Measurements from ENCODE around the gene IL20RB.

Gene IL20RB

DNA sequence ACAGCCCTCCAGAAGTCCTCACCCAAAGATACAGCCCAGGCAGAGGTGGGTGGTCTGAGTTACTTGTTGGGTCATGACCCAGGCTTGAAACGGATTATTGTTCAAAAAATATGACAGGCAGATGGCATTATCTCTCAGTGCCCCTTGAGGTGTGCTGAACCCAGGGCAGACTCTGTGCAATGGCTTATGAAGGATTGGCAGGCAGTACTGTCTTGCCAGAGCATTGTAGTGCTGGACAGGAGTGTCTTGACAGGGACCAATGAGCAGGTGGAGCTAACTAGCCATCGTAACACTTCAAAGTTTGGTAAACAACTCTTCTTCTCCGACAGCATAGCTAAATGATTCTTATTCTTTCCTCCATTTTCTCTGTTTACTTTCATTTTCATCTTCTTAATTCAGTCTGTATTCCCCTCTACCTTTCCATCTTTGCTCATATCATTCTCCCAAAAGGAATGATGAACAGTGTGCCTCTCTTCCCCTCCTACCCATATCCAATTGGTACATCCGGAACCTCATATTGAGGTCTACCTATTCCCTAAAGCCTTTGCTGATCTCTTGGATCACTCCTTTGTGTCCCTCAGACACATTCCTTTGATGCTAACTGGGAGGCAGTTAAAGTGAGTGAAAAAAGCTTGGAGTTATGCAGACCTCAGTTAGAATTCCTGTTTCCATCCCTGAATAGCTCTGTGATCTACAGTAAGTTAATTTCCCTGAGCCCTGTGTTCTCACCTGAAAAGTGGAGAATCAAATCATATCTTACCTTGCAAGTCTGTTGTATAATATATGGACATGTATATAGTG is 2.6 kb upstream of the IL20RB start:
- Histone ChIP-seq H3K27me3 (ENCODE audit: insufficient read depth, low read depth, severe bottlenecking) (no peaks in the 10 kb centered on the region), H3K36me3 (no peaks in the 10 kb centered on the region), H3K4me3 (ENCODE audit: low read depth, low read length) (no peak overlapping the region), H3K27ac (no peak overlapping the region), H3K9me3 (ENCODE audit: severe bottlenecking) (no peaks in the 10 kb centered on the region)
- no peak for DNase-seq
- TF ChIP-seq, protein P1, sequence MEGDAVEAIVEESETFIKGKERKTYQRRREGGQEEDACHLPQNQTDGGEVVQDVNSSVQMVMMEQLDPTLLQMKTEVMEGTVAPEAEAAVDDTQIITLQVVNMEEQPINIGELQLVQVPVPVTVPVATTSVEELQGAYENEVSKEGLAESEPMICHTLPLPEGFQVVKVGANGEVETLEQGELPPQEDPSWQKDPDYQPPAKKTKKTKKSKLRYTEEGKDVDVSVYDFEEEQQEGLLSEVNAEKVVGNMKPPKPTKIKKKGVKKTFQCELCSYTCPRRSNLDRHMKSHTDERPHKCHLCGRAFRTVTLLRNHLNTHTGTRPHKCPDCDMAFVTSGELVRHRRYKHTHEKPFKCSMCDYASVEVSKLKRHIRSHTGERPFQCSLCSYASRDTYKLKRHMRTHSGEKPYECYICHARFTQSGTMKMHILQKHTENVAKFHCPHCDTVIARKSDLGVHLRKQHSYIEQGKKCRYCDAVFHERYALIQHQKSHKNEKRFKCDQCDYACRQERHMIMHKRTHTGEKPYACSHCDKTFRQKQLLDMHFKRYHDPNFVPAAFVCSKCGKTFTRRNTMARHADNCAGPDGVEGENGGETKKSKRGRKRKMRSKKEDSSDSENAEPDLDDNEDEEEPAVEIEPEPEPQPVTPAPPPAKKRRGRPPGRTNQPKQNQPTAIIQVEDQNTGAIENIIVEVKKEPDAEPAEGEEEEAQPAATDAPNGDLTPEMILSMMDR (IDR thresholded peaks at IDR 0.05; ENCODE audit: low read depth, low read length): no peak

DNA sequence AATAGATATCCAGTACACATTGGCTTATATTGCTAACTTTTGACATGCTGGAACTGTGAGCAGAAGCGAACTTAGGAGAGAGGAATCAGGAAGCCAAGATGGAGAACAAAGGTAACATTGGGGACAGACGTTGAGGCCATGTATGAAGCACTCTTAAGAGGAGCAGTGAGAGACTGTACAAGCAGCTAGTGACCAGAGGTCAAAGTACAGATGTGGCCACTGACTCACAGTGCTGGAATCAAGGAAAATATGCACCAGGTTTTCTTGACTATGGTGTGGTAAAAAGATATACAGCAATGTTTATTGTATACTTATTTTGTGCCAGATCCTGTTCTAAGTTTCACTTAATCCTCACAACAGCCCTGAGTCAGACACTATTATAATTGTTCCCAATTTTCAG is 2.0 kb upstream of the IL20RB start:
- no peak overlapping the region for H3K4me3 ChIP-seq (ENCODE audit: low read depth, low read length)

DNA sequence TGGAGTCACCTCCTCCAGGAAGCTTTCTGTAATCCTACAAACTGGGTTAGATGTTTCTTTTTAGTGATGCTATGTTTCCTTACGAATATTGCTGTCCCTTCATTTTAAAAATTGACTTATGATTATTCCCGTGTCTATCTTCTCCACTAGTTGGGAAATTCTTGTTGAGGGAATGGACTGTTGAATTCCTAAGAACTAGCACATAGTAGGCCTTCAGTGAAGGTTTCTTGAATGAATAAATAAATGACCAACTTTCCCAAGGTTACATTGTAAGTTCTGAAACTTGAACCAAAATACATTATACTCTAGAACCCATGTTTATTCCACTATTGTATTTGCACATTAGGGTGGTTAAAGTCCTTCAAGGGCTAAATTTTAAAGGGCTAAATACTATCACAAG is 812 bp upstream of the IL20RB start:
- no peak for DNase-seq
- H3K36me3 ChIP-seq: no peaks in the 10 kb centered on the region
- no peaks in the 10 kb centered on the region for H3K9me3 ChIP-seq (ENCODE audit: severe bottlenecking)
- H3K27ac ChIP-seq: no peak overlapping the region
- no peaks in the 10 kb centered on the region for H3K27me3 ChIP-seq (ENCODE audit: insufficient read depth, low read depth, severe bottlenecking)
- TF ChIP-seq, protein P1 (IDR thresholded peaks at IDR 0.05; ENCODE audit: low read depth, low read length): no peak
- H3K4me3 ChIP-seq (ENCODE audit: low read depth, low read length): no peak overlapping the region

More for the DNA sequence above, 2.0 kb upstream of the IL20RB start:
- Histone ChIP-seq H3K27ac (no peak overlapping the region), H3K9me3 (ENCODE audit: severe bottlenecking) (no peaks in the 10 kb centered on the region), H3K27me3 (ENCODE audit: insufficient read depth, low read depth, severe bottlenecking) (no peaks in the 10 kb centered on the region), H3K36me3 (no peaks in the 10 kb centered on the region)
- DNase-seq: no peak
- TF ChIP-seq, protein P1 (IDR thresholded peaks at IDR 0.05; ENCODE audit: low read depth, low read length): no peak

DNA sequence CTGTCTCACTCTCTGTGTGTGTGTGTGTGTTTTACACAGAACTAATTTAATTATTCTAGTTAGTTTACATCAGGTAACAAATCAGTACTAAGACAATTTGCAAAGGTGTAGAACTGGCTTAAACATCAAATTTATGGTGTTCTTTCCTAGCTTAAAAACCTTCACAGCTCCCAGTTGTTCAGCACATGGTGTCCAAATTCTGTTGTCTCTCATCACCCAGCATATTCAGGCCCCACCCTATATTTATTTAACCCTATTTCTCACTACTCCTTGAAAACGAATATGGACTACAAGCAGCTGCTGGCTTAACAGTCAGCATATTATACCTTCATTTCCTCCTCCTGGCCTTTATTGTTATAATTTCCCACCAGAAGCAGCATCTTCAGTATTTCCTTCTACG is 1.2 kb downstream of the IL20RB start:
- Histone ChIP-seq H3K4me3 (ENCODE audit: low read depth, low read length) (no peak overlapping the region), H3K9me3 (ENCODE audit: severe bottlenecking) (no peaks in the 10 kb centered on the region), H3K27ac (no peak overlapping the region), H3K36me3 (no peaks in the 10 kb centered on the region), H3K27me3 (ENCODE audit: insufficient read depth, low read depth, severe bottlenecking) (no peaks in the 10 kb centered on the region)
- TF ChIP-seq, protein P1 (IDR thresholded peaks at IDR 0.05; ENCODE audit: low read depth, low read length): no peak
- no peak for DNase-seq

DNA sequence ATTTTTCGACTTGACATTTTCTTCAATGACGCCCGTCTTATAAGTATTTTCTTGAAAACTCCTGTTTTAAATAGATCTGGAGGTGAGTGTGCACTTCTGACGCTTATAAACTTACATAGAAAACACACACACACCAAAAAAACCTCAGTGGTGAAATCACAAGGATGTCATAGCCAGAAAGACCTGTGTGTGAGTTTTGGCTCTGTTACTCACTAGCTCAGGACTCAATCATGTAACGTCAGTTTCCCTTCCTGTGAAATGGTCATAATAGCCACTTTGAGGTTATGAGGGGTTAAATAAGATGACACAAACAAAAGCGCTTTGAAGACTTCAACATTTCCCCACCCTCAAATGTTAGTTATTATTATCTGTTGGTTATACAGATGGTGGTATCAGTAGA is 1.8 kb downstream of the IL20RB start:
- H3K36me3 ChIP-seq: no peaks in the 10 kb centered on the region
- no peak overlapping the region for H3K27ac ChIP-seq
- TF ChIP-seq, protein P1 (IDR thresholded peaks at IDR 0.05; ENCODE audit: low read depth, low read length): no peak
- no peaks in the 10 kb centered on the region for H3K27me3 ChIP-seq (ENCODE audit: insufficient read depth, low read depth, severe bottlenecking)
- no peaks in the 10 kb centered on the region for H3K9me3 ChIP-seq (ENCODE audit: severe bottlenecking)
- DNase-seq: no peak
- no peak overlapping the region for H3K4me3 ChIP-seq (ENCODE audit: low read depth, low read length)

Measured in WERI-Rb-1 (cell line).